Right lobe of liver (tissue), 4 donors: ENCODE results near the gene CCR4.

Experiments
- POLR2A ChIP-seq: fragments of 450-650 bp; IDR thresholded peaks from one replicate; pipeline ENCODE4 v1.6.1; 2017; ENCODE audit warnings: antibody characterized with exemption, mild to moderate bottlenecking
- TF ChIP-seq, protein P1 (sequence below), 4 donors: fragments of 200-600 bp in 3 of 4; fragments of 450-650 bp in 1 of 4; IDR thresholded peaks; one replicate each; pipeline versions ENCODE4 v1.5.1 to v1.8.0; 2016 to 2022; ENCODE audit warnings: antibody characterized with exemption in 4 of 4, mild to moderate bottlenecking in 2 of 4
- donor health status: DM: no; HTN: no; CAD: no.
- donor health status: DM: no; HTN: no; CAD: no.
- donor health status: DM: no; HTN: yes; CAD: no.

DNA sequence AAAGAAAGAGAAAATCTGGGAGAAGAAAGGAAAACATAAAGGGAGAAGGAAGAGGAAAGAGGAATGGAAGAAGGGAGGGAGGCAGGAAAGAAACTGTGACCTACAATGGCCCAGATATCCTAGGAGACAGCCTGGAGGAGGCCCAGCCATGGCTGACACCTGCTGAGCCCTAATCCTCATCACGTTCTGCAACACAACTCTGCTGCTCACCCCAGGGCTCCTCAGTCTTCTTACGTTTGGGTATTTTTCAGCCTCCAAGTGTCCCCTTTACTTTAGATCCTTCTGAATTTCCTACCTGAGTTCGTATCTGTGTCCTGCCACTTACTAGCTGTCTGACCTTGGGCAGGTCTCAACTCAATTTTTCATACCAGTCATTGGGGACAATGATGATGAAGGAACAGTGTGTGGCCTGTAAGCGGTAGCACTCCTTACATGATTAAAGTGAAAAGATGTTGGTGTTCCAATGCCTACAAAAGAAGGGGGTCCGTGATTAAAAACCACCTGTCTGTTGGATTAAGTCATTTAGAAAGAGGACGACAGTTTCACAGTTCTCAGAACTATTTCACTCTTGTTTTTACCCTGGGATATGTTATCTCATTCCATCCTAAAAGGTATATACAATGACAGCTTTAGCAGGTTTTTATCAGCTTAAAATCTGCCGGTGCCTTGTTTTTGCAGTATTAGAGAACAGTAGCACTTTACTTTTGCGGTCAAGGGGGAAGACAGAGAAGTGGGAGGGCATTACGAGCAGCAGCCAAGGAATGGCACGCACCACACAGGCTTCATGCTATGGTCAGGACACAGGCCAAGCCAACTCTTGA, 47.4 kb downstream of the CCR4 start:
- TF ChIP-seq, protein P1, sequence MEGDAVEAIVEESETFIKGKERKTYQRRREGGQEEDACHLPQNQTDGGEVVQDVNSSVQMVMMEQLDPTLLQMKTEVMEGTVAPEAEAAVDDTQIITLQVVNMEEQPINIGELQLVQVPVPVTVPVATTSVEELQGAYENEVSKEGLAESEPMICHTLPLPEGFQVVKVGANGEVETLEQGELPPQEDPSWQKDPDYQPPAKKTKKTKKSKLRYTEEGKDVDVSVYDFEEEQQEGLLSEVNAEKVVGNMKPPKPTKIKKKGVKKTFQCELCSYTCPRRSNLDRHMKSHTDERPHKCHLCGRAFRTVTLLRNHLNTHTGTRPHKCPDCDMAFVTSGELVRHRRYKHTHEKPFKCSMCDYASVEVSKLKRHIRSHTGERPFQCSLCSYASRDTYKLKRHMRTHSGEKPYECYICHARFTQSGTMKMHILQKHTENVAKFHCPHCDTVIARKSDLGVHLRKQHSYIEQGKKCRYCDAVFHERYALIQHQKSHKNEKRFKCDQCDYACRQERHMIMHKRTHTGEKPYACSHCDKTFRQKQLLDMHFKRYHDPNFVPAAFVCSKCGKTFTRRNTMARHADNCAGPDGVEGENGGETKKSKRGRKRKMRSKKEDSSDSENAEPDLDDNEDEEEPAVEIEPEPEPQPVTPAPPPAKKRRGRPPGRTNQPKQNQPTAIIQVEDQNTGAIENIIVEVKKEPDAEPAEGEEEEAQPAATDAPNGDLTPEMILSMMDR (IDR thresholded peaks at IDR 0.05), result no peak
- no peak for TF ChIP-seq POLR2A
